HEK293 (cell line): ENCODE data around the gene FYB1.

Source experiments
- BCL6B ChIP-seq: fragments of 450-650 bp; formaldehyde crosslinking; IDR thresholded peaks from 2 replicates; pipeline ENCODE4 v1.5.1; 2017; ENCODE audit warnings: missing biosample characterization, missing genetic modification characterization
- KLF1 ChIP-seq: fragments of 450-650 bp; formaldehyde crosslinking; IDR thresholded peaks from 2 replicates; pipeline ENCODE4 v1.5.1; 2016; ENCODE audit warnings: missing biosample characterization, missing genetic modification characterization
- KLF10 ChIP-seq: fragments of 450-650 bp; IDR thresholded peaks from 2 replicates; pipeline ENCODE4 v1.5.1; 2018; ENCODE audit warnings: missing biosample characterization, mild to moderate bottlenecking, missing genetic modification characterization
- OVOL3 ChIP-seq: fragments of 450-650 bp; formaldehyde crosslinking; IDR thresholded peaks from 2 replicates; pipeline ENCODE4 v1.5.1; 2016; ENCODE audit warnings: missing biosample characterization, missing genetic modification characterization
- PRDM2 ChIP-seq: fragments of 450-650 bp; formaldehyde crosslinking; IDR thresholded peaks from 2 replicates; pipeline ENCODE4 v1.5.1; 2016; ENCODE audit warnings: missing biosample characterization, missing genetic modification characterization, borderline replicate concordance
- REPIN1 ChIP-seq: fragments of 450-650 bp; formaldehyde crosslinking; IDR thresholded peaks from 2 replicates; pipeline ENCODE4 v1.5.1; 2017; ENCODE audit warnings: missing biosample characterization, missing genetic modification characterization, low read depth
- SALL2 ChIP-seq: fragments of 450-650 bp; formaldehyde crosslinking; IDR thresholded peaks from 2 replicates; pipeline ENCODE4 v1.5.0; 2017; ENCODE audit warnings: missing biosample characterization, mild to moderate bottlenecking, missing genetic modification characterization, borderline replicate concordance
- SCRT1 ChIP-seq: fragments of 450-650 bp; formaldehyde crosslinking; IDR thresholded peaks from 2 replicates; pipeline ENCODE4 v1.5.1; 2016; ENCODE audit warnings: missing biosample characterization, missing genetic modification characterization, borderline replicate concordance
- SCRT2 ChIP-seq: fragments of 450-650 bp; formaldehyde crosslinking; IDR thresholded peaks from 2 replicates; pipeline ENCODE4 v1.5.1; 2016; ENCODE audit warnings: missing biosample characterization, missing genetic modification characterization
- ZBTB1 ChIP-seq: fragments of 450-650 bp; formaldehyde crosslinking; IDR thresholded peaks from 2 replicates; pipeline ENCODE4 v1.5.1; 2016; ENCODE audit warnings: missing biosample characterization, missing genetic modification characterization
- ZBTB17 ChIP-seq: fragments of 450-650 bp; formaldehyde crosslinking; IDR thresholded peaks from 2 replicates; pipeline ENCODE4 v1.5.1; 2016; ENCODE audit warnings: missing biosample characterization, missing genetic modification characterization
- ZBTB21 ChIP-seq: fragments of 450-650 bp; formaldehyde crosslinking; IDR thresholded peaks from 2 replicates; pipeline ENCODE4 v1.5.1; 2017; ENCODE audit warnings: missing biosample characterization, missing genetic modification characterization
- ZFHX2 ChIP-seq: fragments of 450-650 bp; formaldehyde crosslinking; conservative IDR thresholded peaks from 2 replicates; pipeline ENCODE4 v1.5.1; 2016; ENCODE audit warnings: missing biosample characterization, missing genetic modification characterization
- ZNF138 ChIP-seq: fragments of 450-650 bp; formaldehyde crosslinking; IDR thresholded peaks from 2 replicates; pipeline ENCODE4 v1.5.1; 2016; ENCODE audit warnings: missing biosample characterization, missing genetic modification characterization, borderline replicate concordance
- ZNF146 ChIP-seq: fragments of 450-650 bp; formaldehyde crosslinking; IDR thresholded peaks from 2 replicates; pipeline ENCODE4 v1.5.1; 2016; ENCODE audit warnings: missing biosample characterization, missing genetic modification characterization
- ZNF398 ChIP-seq: fragments of 450-650 bp; formaldehyde crosslinking; IDR thresholded peaks from 2 replicates; pipeline ENCODE4 v1.5.1; 2017; ENCODE audit warnings: missing biosample characterization, missing genetic modification characterization
- ZNF501 ChIP-seq: fragments of 450-650 bp; formaldehyde crosslinking; IDR thresholded peaks from 2 replicates; pipeline ENCODE4 v1.5.1; 2016; ENCODE audit warnings: missing biosample characterization, missing genetic modification characterization
- ZNF561 ChIP-seq: fragments of 450-650 bp; IDR thresholded peaks from 2 replicates; pipeline ENCODE4 v1.5.1; 2018; ENCODE audit warnings: missing biosample characterization, missing genetic modification characterization, borderline replicate concordance
- ZNF600 ChIP-seq: fragments of 450-650 bp; formaldehyde crosslinking; IDR thresholded peaks from 2 replicates; pipeline ENCODE4 v1.5.1; 2016; ENCODE audit warnings: missing biosample characterization, missing genetic modification characterization
- ZNF623 ChIP-seq: fragments of 450-650 bp; formaldehyde crosslinking; IDR thresholded peaks from 2 replicates; pipeline ENCODE4 v1.5.1; 2016; ENCODE audit warnings: missing biosample characterization, missing genetic modification characterization
- ZNF76 ChIP-seq: fragments of 450-650 bp; formaldehyde crosslinking; IDR thresholded peaks from 2 replicates; pipeline ENCODE4; 2016; ENCODE audit warnings: low read depth, missing biosample characterization, missing genetic modification characterization, borderline replicate concordance
- ZSCAN16 ChIP-seq: fragments of 450-650 bp; formaldehyde crosslinking; IDR thresholded peaks from 2 replicates; pipeline ENCODE4 v1.5.1; 2016; ENCODE audit warnings: missing biosample characterization, missing genetic modification characterization
- ZXDB ChIP-seq: fragments of 450-650 bp; formaldehyde crosslinking; IDR thresholded peaks from 2 replicates; pipeline ENCODE4 v1.5.1; 2016; ENCODE audit warnings: missing biosample characterization, missing genetic modification characterization
- TF ChIP-seq, protein P1 (sequence below): fragments of 450-650 bp; formaldehyde crosslinking; IDR thresholded peaks from 2 replicates; pipeline ENCODE4 v1.5.1; 2016; ENCODE audit warnings: missing biosample characterization, missing genetic modification characterization
- TF ChIP-seq, protein P2 (sequence below): fragments of 450-650 bp; formaldehyde crosslinking; IDR thresholded peaks from 2 replicates; pipeline ENCODE4 v1.5.0; 2017; ENCODE audit warnings: missing biosample characterization, missing genetic modification characterization, borderline replicate concordance

The FYB1 gene

DNA sequence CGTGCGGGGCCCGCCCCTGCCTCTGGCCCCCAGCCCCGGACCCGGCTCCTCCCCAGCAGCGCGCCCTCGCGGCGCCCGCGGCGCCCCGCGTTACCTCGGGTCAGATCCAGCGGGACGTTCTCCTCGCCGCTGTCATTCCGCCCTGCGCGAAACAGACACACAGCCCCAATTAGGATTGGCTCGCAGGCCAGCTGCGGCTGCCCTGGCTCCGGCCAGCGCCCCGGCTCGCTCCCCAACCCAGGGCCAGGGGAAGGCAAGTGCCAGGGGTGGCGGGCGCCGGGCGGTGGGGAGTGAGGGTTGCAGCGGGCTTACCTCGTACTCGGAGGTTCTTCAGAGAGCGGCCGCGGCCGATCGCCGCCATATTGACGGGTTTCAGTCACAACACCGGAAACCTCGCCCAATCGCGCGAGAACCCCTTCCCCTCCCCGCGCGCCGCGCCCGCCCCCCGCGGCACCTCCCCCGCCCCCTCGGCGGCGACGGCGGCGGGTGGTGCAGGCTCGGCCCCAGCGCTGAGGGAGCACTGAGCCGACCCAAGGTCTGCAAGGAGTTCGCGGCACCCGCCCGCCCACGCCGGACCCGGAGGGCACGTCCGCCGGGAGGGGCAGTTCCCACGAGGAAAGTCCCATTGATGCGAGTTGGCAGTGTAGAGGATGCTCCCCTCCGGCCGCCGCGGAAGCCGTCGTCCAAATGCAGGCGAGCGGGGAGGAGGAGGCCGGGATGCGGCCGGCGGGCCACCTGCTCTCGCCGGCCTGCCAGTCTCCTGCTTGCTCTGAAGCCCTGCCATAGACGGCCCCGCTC, 145.1 kb downstream of the FYB1 start, which contains the start of gene RICTOR (continued):
- TF ChIP-seq SCRT2 (tag by site-specific recombination) (0 out of 2 replicates have a peak, but pooled peaks have one; percentile 26), ZNF501 (no peak; the same call in 1 of the 2 replicates), ZNF398 (tag by site-specific recombination) (peak; percentile 71), PRDM2 (tag by site-specific recombination) (peak; percentile 21; the same call in 1 of the 2 replicates), ZNF561 (tag by site-specific recombination) (peak; percentile 79), ZNF138 (tag by site-specific recombination) (no peak), ZNF146 (tag by site-specific recombination) (no peak), ZNF76 (tag by site-specific recombination) (peak; percentile 28; the same call in 1 of the 2 replicates), REPIN1 (tag by site-specific recombination) (peak; percentile 58; the same call in 1 of the 2 replicates), OVOL3 (tag by site-specific recombination) (peak; percentile 64), ZSCAN16 (tag by site-specific recombination) (peak; percentile 73; the same call in 1 of the 2 replicates), SALL2 (tag by site-specific recombination) (no peak), ZBTB17 (tag by site-specific recombination) (0 out of 2 replicates have a peak, but pooled peaks have one; percentile 33), KLF10 (tag by site-specific recombination) (peak; percentile 62; the same call in 1 of the 2 replicates), BCL6B (no peak), ZXDB (tag by site-specific recombination) (peak; percentile 84), SCRT1 (no peak), ZBTB1 (tag by site-specific recombination) (no peak), ZNF623 (tag by site-specific recombination) (peak; percentile 12; the same call in 1 of the 2 replicates), ZFHX2 (tag by site-specific recombination) (peak; percentile 87), KLF1 (tag by site-specific recombination) (0 out of 2 replicates have a peak, but pooled peaks have one; percentile 37), ZBTB21 (tag by site-specific recombination) (no peak), ZNF600 (tag by site-specific recombination) (peak; percentile 95)
- TF ChIP-seq, protein P1, sequence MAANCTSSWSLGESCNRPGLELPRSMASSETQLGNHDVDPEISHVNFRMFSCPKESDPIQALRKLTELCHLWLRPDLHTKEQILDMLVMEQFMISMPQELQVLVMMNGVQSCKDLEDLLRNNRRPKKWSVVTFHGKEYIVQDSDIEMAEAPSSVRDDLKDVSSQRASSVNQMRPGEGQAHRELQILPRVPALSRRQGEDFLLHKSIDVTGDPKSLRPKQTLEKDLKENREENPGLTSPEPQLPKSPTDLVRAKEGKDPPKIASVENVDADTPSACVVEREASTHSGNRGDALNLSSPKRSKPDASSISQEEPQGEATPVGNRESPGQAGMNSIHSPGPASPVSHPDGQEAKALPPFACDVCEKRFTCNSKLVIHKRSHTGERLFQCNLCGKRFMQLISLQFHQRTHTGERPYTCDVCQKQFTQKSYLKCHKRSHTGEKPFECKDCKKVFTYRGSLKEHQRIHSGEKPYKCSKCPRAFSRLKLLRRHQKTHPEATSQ (tag by site-specific recombination): peak; percentile 92
- TF ChIP-seq, protein P2, sequence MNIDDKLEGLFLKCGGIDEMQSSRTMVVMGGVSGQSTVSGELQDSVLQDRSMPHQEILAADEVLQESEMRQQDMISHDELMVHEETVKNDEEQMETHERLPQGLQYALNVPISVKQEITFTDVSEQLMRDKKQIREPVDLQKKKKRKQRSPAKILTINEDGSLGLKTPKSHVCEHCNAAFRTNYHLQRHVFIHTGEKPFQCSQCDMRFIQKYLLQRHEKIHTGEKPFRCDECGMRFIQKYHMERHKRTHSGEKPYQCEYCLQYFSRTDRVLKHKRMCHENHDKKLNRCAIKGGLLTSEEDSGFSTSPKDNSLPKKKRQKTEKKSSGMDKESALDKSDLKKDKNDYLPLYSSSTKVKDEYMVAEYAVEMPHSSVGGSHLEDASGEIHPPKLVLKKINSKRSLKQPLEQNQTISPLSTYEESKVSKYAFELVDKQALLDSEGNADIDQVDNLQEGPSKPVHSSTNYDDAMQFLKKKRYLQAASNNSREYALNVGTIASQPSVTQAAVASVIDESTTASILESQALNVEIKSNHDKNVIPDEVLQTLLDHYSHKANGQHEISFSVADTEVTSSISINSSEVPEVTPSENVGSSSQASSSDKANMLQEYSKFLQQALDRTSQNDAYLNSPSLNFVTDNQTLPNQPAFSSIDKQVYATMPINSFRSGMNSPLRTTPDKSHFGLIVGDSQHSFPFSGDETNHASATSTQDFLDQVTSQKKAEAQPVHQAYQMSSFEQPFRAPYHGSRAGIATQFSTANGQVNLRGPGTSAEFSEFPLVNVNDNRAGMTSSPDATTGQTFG: no peak
